ENCODE measurements around the gene MXRA8.

DNA sequence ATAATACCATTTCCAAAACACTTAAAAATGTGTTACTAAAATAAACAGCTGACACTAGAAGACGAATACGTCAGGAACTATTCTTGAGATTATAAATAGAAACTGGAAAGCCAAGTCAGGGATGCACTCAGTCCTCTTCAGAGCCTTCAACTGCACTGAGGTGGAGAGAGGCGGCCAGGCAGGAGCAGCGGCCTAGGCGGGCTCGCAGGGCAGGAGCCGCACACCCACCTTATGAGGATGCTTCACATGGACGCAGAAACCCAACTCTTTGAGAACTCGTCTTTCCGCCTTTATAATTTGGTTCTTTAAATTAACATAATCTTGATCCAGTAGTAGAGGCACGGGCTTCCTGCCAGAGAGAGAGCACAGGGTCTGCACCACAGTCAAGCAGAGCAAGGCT, 36.8 kb upstream of the MXRA8 start:
- TF ChIP-seq EZH2phosphoT487 (IDR thresholded peaks at IDR 0.05; ENCODE audit: low read length) (no peak), EZH2 (optimal IDR thresholded peaks at IDR 0.05; ENCODE audit: low read depth, low read length) (no peak)
- TF ChIP-seq, protein P1, sequence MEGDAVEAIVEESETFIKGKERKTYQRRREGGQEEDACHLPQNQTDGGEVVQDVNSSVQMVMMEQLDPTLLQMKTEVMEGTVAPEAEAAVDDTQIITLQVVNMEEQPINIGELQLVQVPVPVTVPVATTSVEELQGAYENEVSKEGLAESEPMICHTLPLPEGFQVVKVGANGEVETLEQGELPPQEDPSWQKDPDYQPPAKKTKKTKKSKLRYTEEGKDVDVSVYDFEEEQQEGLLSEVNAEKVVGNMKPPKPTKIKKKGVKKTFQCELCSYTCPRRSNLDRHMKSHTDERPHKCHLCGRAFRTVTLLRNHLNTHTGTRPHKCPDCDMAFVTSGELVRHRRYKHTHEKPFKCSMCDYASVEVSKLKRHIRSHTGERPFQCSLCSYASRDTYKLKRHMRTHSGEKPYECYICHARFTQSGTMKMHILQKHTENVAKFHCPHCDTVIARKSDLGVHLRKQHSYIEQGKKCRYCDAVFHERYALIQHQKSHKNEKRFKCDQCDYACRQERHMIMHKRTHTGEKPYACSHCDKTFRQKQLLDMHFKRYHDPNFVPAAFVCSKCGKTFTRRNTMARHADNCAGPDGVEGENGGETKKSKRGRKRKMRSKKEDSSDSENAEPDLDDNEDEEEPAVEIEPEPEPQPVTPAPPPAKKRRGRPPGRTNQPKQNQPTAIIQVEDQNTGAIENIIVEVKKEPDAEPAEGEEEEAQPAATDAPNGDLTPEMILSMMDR (IDR thresholded peaks at IDR 0.05; ENCODE audit: low read length) = no peak
